ENCODE data around the gene ABL1. TPM values are rescaled to one million over a fixed set of nuclear protein-coding genes. Genes with fewer than 3 reads are reported as not detected.

The ABL1 gene
- total RNA-seq, 1 experiment from 2014 or later = 63.0 TPM

- no peak for DNase-seq (ENCODE audit: extremely low read depth, low read depth)
Measured at GRCh38 chr9:130869250-130869649, 34.2 kb downstream of the ABL1 start.

- no peak for DNase-seq (ENCODE audit: extremely low read depth, low read depth)
Measured at GRCh38 chr9:130870491-130871381, 35.7 kb downstream of the ABL1 start.

- no peak for DNase-seq (ENCODE audit: extremely low read depth, low read depth)
Measured at GRCh38 chr9:130871395-130872062, 36.5 kb downstream of the ABL1 start.

- DNase-seq (ENCODE audit: extremely low read depth, low read depth) = no peak
Measured at GRCh38 chr9:130872093-130872492, 37.0 kb downstream of the ABL1 start.

- no peak for DNase-seq (ENCODE audit: extremely low read depth, low read depth)
Measured at GRCh38 chr9:130872508-130872907, 37.5 kb downstream of the ABL1 start.

GRCh38 chr9:130872912-130873503 is 38.0 kb downstream of the ABL1 start:
- DNase-seq (ENCODE audit: extremely low read depth, low read depth) = no peak

GRCh38 chr9:130873966-130874365 is 38.9 kb downstream of the ABL1 start:
- no peak for DNase-seq (ENCODE audit: extremely low read depth, low read depth)

- DNase-seq (ENCODE audit: extremely low read depth, low read depth) = no peak
Measured at GRCh38 chr9:130874783-130875182, 39.7 kb downstream of the ABL1 start.

- DNase-seq (ENCODE audit: extremely low read depth, low read depth) = no peak
Measured at GRCh38 chr9:130877300-130877699, 42.2 kb downstream of the ABL1 start.

- no peak for DNase-seq (ENCODE audit: extremely low read depth, low read depth)
Measured at GRCh38 chr9:130878295-130878694, 43.2 kb downstream of the ABL1 start.

- DNase-seq (ENCODE audit: extremely low read depth, low read depth) = no peak
Measured at GRCh38 chr9:130879863-130880411, 44.9 kb downstream of the ABL1 start.

GRCh38 chr9:130880599-130881220 is 45.7 kb downstream of the ABL1 start:
- no peak for DNase-seq (ENCODE audit: extremely low read depth, low read depth)

GRCh38 chr9:130881516-130881915 is 46.5 kb downstream of the ABL1 start:
- DNase-seq (ENCODE audit: extremely low read depth, low read depth) = no peak

- no peak for DNase-seq (ENCODE audit: extremely low read depth, low read depth)
Measured at GRCh38 chr9:130882696-130883225, 47.7 kb downstream of the ABL1 start.

- no peak for DNase-seq (ENCODE audit: extremely low read depth, low read depth)
Measured at GRCh38 chr9:130883479-130883878, 48.4 kb downstream of the ABL1 start.

- DNase-seq (ENCODE audit: extremely low read depth, low read depth) = no peak
Measured at GRCh38 chr9:130884111-130884531, 49.1 kb downstream of the ABL1 start.

- DNase-seq (ENCODE audit: extremely low read depth, low read depth) = no peak
Measured at GRCh38 chr9:130884542-130885483, 49.8 kb downstream of the ABL1 start.

- DNase-seq (ENCODE audit: extremely low read depth, low read depth) = no peak
Measured at GRCh38 chr9:130885484-130886375, 50.7 kb downstream of the ABL1 start.
